ENCODE measurements around the gene ZBTB49.

- TF ChIP-seq ZNF780A (CRISPR knock-in tag; IDR thresholded peaks at IDR 0.05) = no peak
- no peak for TF ChIP-seq ZBTB10 (CRISPR knock-in tag; IDR thresholded peaks at IDR 0.05; ENCODE audit: borderline replicate concordance)
- TF ChIP-seq ZBTB8A (CRISPR knock-in tag; IDR thresholded peaks at IDR 0.05; ENCODE audit: borderline replicate concordance, low read depth) = no peak
- no peak for TF ChIP-seq KLF6 (CRISPR knock-in tag; IDR thresholded peaks at IDR 0.05)
These were observed 8.3 kb upstream of the ZBTB49 start for GRCh38 chr4:4281787-4282186.
